ENCODE results near the gene ARHGAP10. TPM values are rescaled to one million over a fixed set of nuclear protein-coding genes. Genes with fewer than 3 reads are reported as not detected.

ARHGAP10 gene
- total RNA-seq, 1 experiment from 2014 or later: 9.7 TPM

GRCh38 chr4:148056879-148057278, 325.0 kb downstream of the ARHGAP10 start:
- Histone ChIP-seq H3K36me3 (replicated peaks; ENCODE audit: control insufficient read depth, insufficient read depth, low read length) (no peaks in the 10 kb centered on the region), H3K27me3 (ENCODE audit: control insufficient read depth, insufficient read depth, low read length) (no peaks in the 10 kb centered on the region), H3K4me3 (ENCODE audit: insufficient read depth, low read depth, low read length) (no peak overlapping the region)
- DNase-seq: peak; percentile 38

- DNase-seq: no peak
- Histone ChIP-seq H3K36me3 (replicated peaks; ENCODE audit: control insufficient read depth, insufficient read depth, low read length) (no peaks in the 10 kb centered on the region), H3K4me3 (ENCODE audit: insufficient read depth, low read depth, low read length) (no peak overlapping the region), H3K27me3 (ENCODE audit: control insufficient read depth, insufficient read depth, low read length) (no peaks in the 10 kb centered on the region)
These were observed 325.6 kb downstream of the ARHGAP10 start for GRCh38 chr4:148057516-148057915.

GRCh38 chr4:148057984-148058859, 326.3 kb downstream of the ARHGAP10 start:
- no peak overlapping the region for H3K4me3 ChIP-seq (ENCODE audit: insufficient read depth, low read depth, low read length)
- no peaks in the 10 kb centered on the region for H3K36me3 ChIP-seq (replicated peaks; ENCODE audit: control insufficient read depth, insufficient read depth, low read length)
- H3K27me3 ChIP-seq (ENCODE audit: control insufficient read depth, insufficient read depth, low read length): no peaks in the 10 kb centered on the region
- no peak for DNase-seq

GRCh38 chr4:148059617-148060180, 327.8 kb downstream of the ARHGAP10 start:
- Histone ChIP-seq H3K36me3 (replicated peaks; ENCODE audit: control insufficient read depth, insufficient read depth, low read length) (no peaks in the 10 kb centered on the region; the same call in 1 of the 2 replicates), H3K27me3 (ENCODE audit: control insufficient read depth, insufficient read depth, low read length) (no peaks in the 10 kb centered on the region), H3K4me3 (ENCODE audit: insufficient read depth, low read depth, low read length) (no peak overlapping the region)
- DNase-seq: no peak

GRCh38 chr4:148060264-148061140, 328.6 kb downstream of the ARHGAP10 start:
- no peak overlapping the region for H3K4me3 ChIP-seq (ENCODE audit: insufficient read depth, low read depth, low read length)
- DNase-seq: no peak
- H3K36me3 ChIP-seq (replicated peaks; ENCODE audit: control insufficient read depth, insufficient read depth, low read length): no peaks in the 10 kb centered on the region; the same call in 1 of the 2 replicates
- H3K27me3 ChIP-seq (ENCODE audit: control insufficient read depth, insufficient read depth, low read length): no peaks in the 10 kb centered on the region

- no peak for DNase-seq
- H3K4me3 ChIP-seq (ENCODE audit: insufficient read depth, low read depth, low read length): no peak overlapping the region
These were observed 329.2 kb downstream of the ARHGAP10 start for GRCh38 chr4:148061141-148061481.

GRCh38 chr4:148061795-148062194, 329.9 kb downstream of the ARHGAP10 start:
- no peak for DNase-seq
- Histone ChIP-seq H3K27me3 (ENCODE audit: control insufficient read depth, insufficient read depth, low read length) (no peaks in the 10 kb centered on the region), H3K36me3 (replicated peaks; ENCODE audit: control insufficient read depth, insufficient read depth, low read length) (no peaks in the 10 kb centered on the region; the same call in 1 of the 2 replicates), H3K4me3 (ENCODE audit: insufficient read depth, low read depth, low read length) (no peak overlapping the region)

More at GRCh38 chr4:148061141-148061481, 329.2 kb downstream of the ARHGAP10 start:
- no peaks in the 10 kb centered on the region for H3K27me3 ChIP-seq (ENCODE audit: control insufficient read depth, insufficient read depth, low read length)
- H3K36me3 ChIP-seq (replicated peaks; ENCODE audit: control insufficient read depth, insufficient read depth, low read length): no peaks in the 10 kb centered on the region; the same call in 1 of the 2 replicates

GRCh38 chr4:148062301-148062950, 330.5 kb downstream of the ARHGAP10 start:
- no peak for DNase-seq
- no peaks in the 10 kb centered on the region for H3K27me3 ChIP-seq (ENCODE audit: control insufficient read depth, insufficient read depth, low read length)
- H3K36me3 ChIP-seq (replicated peaks; ENCODE audit: control insufficient read depth, insufficient read depth, low read length): no peaks in the 10 kb centered on the region; the same call in 1 of the 2 replicates
- H3K4me3 ChIP-seq (ENCODE audit: insufficient read depth, low read depth, low read length): no peak overlapping the region

GRCh38 chr4:148064451-148064850, 332.6 kb downstream of the ARHGAP10 start:
- no peak for DNase-seq
- Histone ChIP-seq H3K36me3 (replicated peaks; ENCODE audit: control insufficient read depth, insufficient read depth, low read length) (no peaks in the 10 kb centered on the region; the same call in 1 of the 2 replicates), H3K27me3 (ENCODE audit: control insufficient read depth, insufficient read depth, low read length) (no peaks in the 10 kb centered on the region), H3K4me3 (ENCODE audit: insufficient read depth, low read depth, low read length) (no peak overlapping the region)

GRCh38 chr4:148065075-148065474, 333.2 kb downstream of the ARHGAP10 start:
- Histone ChIP-seq H3K27me3 (ENCODE audit: control insufficient read depth, insufficient read depth, low read length) (no peaks in the 10 kb centered on the region), H3K4me3 (ENCODE audit: insufficient read depth, low read depth, low read length) (no peak overlapping the region), H3K36me3 (replicated peaks; ENCODE audit: control insufficient read depth, insufficient read depth, low read length) (no peaks in the 10 kb centered on the region; the same call in 1 of the 2 replicates)
- no peak for DNase-seq

- no peak overlapping the region for H3K4me3 ChIP-seq (ENCODE audit: insufficient read depth, low read depth, low read length)
- no peaks in the 10 kb centered on the region; the same call in 1 of the 2 replicates for H3K36me3 ChIP-seq (replicated peaks; ENCODE audit: control insufficient read depth, insufficient read depth, low read length)
- H3K27me3 ChIP-seq (ENCODE audit: control insufficient read depth, insufficient read depth, low read length): no peaks in the 10 kb centered on the region
- no peak for DNase-seq
These were observed 335.5 kb downstream of the ARHGAP10 start for GRCh38 chr4:148067301-148067916.

- DNase-seq: peak; percentile 69
- Histone ChIP-seq H3K27me3 (ENCODE audit: control insufficient read depth, insufficient read depth, low read length) (no peaks in the 10 kb centered on the region), H3K36me3 (replicated peaks; ENCODE audit: control insufficient read depth, insufficient read depth, low read length) (no peaks in the 10 kb centered on the region; the same call in 1 of the 2 replicates), H3K4me3 (ENCODE audit: insufficient read depth, low read depth, low read length) (no peak overlapping the region)
These were observed 336.4 kb downstream of the ARHGAP10 start for GRCh38 chr4:148068065-148068911.
